Measurements from ENCODE around the gene ENOX1.

The ENOX1 gene

GRCh38 chr13:43272851-43273250, 513.9 kb downstream of the ENOX1 start:
- no peak for TF ChIP-seq CTCF (IDR thresholded peaks at IDR 0.05)

- TF ChIP-seq CTCF (IDR thresholded peaks at IDR 0.05): no peak
Measured at GRCh38 chr13:43271152-43271551, 515.6 kb downstream of the ENOX1 start.

GRCh38 chr13:43270130-43270830, 516.5 kb downstream of the ENOX1 start:
- no peak for TF ChIP-seq CTCF (IDR thresholded peaks at IDR 0.05)

GRCh38 chr13:43269037-43269481, 517.7 kb downstream of the ENOX1 start:
- no peak for TF ChIP-seq CTCF (IDR thresholded peaks at IDR 0.05)

GRCh38 chr13:43268632-43269031, 518.1 kb downstream of the ENOX1 start:
- TF ChIP-seq CTCF (IDR thresholded peaks at IDR 0.05): no peak

- no peak for TF ChIP-seq CTCF (IDR thresholded peaks at IDR 0.05)
Measured at GRCh38 chr13:43267916-43268315, 518.9 kb downstream of the ENOX1 start.

GRCh38 chr13:43266936-43267615, 519.7 kb downstream of the ENOX1 start:
- TF ChIP-seq CTCF (IDR thresholded peaks at IDR 0.05): no peak

All from LNCAP (cell line).